GM23338 (cell line): ENCODE measurements around the gene PTPRN2.

ENCODE experiments used
- CREB1 ChIP-seq: fragments of 250-450 bp; sonication (Bioruptor Pico); IDR thresholded peaks from 2 replicates; pipeline ENCODE4 v1.5.0; 2020; ENCODE audit warnings: low read depth, mild to moderate bottlenecking, moderate library complexity
- EZH2 ChIP-seq: fragments of 200-600 bp; sonication (generic); IDR thresholded peaks from one replicate; pipeline ENCODE4 v1.8.0; 2017; ENCODE audit warnings: antibody characterized with exemption, mild to moderate bottlenecking, low read depth; ENCODE audit not compliant: unreplicated experiment
- EZH2phosphoT487 ChIP-seq: fragments of 200-600 bp; sonication (generic); IDR thresholded peaks from one replicate; pipeline ENCODE4 v1.8.1; 2018; ENCODE audit warnings: antibody characterized with exemption; ENCODE audit not compliant: unreplicated experiment
- TF ChIP-seq, protein P1 (sequence below): IDR thresholded peaks from 2 replicates; pipeline ENCODE4 v1.6.1; 2016; ENCODE audit warnings: antibody characterized with exemption
- TF ChIP-seq, protein P2 (sequence below): IDR thresholded peaks from one replicate; pipeline ENCODE4 v1.6.1; 2018; ENCODE audit warnings: antibody characterized with exemption; ENCODE audit not compliant: unreplicated experiment
- TF ChIP-seq, protein P3 (sequence below), 2 experiments: fragments of 200-600 bp in 1 of 2; sonication (generic) in 1 of 2; conservative IDR thresholded peaks; 2 replicates each; pipeline versions ENCODE4 v1.5.1 to v1.6.1; 2016 to 2017; ENCODE audit warnings: antibody characterized with exemption in 2 of 2, low read depth in 2 of 2, mild to moderate bottlenecking in 2 of 2, moderate library complexity in 1 of 2

DNA sequence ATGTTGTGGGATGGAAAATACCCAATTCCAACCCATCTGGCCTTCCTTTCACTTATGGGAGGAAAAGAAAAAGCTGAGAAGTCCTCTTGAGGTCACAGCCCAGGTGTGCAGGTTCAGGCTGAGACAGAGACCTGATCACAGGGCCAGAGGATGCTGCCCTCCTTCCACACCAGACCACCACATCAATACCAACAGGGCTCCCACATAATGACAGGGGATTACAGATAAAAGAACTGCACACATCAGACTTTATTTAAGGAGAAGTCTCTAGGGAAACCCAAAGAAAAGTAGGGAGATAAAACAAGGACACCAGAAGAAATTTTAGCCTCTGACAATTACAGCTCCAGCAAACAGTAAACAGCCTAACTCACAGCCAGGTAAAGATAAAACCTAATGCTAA is 548.4 kb downstream of the PTPRN2 start:
- TF ChIP-seq CREB1 (CRISPR knock-in tag) (no peak), EZH2 (no peak), EZH2phosphoT487 (no peak)
- TF ChIP-seq, protein P1, sequence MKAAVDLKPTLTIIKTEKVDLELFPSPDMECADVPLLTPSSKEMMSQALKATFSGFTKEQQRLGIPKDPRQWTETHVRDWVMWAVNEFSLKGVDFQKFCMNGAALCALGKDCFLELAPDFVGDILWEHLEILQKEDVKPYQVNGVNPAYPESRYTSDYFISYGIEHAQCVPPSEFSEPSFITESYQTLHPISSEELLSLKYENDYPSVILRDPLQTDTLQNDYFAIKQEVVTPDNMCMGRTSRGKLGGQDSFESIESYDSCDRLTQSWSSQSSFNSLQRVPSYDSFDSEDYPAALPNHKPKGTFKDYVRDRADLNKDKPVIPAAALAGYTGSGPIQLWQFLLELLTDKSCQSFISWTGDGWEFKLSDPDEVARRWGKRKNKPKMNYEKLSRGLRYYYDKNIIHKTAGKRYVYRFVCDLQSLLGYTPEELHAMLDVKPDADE = no peak
- TF ChIP-seq, protein P2, sequence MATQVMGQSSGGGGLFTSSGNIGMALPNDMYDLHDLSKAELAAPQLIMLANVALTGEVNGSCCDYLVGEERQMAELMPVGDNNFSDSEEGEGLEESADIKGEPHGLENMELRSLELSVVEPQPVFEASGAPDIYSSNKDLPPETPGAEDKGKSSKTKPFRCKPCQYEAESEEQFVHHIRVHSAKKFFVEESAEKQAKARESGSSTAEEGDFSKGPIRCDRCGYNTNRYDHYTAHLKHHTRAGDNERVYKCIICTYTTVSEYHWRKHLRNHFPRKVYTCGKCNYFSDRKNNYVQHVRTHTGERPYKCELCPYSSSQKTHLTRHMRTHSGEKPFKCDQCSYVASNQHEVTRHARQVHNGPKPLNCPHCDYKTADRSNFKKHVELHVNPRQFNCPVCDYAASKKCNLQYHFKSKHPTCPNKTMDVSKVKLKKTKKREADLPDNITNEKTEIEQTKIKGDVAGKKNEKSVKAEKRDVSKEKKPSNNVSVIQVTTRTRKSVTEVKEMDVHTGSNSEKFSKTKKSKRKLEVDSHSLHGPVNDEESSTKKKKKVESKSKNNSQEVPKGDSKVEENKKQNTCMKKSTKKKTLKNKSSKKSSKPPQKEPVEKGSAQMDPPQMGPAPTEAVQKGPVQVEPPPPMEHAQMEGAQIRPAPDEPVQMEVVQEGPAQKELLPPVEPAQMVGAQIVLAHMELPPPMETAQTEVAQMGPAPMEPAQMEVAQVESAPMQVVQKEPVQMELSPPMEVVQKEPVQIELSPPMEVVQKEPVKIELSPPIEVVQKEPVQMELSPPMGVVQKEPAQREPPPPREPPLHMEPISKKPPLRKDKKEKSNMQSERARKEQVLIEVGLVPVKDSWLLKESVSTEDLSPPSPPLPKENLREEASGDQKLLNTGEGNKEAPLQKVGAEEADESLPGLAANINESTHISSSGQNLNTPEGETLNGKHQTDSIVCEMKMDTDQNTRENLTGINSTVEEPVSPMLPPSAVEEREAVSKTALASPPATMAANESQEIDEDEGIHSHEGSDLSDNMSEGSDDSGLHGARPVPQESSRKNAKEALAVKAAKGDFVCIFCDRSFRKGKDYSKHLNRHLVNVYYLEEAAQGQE = no peak
- TF ChIP-seq, protein P3, sequence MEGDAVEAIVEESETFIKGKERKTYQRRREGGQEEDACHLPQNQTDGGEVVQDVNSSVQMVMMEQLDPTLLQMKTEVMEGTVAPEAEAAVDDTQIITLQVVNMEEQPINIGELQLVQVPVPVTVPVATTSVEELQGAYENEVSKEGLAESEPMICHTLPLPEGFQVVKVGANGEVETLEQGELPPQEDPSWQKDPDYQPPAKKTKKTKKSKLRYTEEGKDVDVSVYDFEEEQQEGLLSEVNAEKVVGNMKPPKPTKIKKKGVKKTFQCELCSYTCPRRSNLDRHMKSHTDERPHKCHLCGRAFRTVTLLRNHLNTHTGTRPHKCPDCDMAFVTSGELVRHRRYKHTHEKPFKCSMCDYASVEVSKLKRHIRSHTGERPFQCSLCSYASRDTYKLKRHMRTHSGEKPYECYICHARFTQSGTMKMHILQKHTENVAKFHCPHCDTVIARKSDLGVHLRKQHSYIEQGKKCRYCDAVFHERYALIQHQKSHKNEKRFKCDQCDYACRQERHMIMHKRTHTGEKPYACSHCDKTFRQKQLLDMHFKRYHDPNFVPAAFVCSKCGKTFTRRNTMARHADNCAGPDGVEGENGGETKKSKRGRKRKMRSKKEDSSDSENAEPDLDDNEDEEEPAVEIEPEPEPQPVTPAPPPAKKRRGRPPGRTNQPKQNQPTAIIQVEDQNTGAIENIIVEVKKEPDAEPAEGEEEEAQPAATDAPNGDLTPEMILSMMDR (conservative IDR thresholded peaks at IDR 0.05; ENCODE audit: low read depth in 2 of 2) = no peak
